ENCODE data around the gene RBM25.

DNA sequence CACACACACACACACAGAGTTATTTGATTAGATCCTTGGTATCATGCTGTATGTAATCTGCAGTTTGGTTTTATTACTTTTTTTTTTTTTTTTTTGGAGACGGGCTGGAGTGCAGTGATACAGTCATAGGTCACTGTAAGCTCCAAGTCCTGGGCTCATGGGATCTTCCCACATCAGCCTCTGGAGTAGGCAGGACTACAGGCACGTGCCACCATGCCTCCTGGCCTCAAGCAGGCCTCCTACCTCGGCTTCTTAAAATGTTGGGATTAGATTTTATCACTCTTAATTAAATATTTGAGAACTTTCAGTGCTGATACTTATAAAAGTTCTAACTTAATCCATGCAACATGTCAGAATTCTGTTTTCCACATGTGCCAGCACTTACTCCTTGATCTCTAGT lies 46.7 kb downstream of the RBM25 start:
- TF ChIP-seq, protein P1, sequence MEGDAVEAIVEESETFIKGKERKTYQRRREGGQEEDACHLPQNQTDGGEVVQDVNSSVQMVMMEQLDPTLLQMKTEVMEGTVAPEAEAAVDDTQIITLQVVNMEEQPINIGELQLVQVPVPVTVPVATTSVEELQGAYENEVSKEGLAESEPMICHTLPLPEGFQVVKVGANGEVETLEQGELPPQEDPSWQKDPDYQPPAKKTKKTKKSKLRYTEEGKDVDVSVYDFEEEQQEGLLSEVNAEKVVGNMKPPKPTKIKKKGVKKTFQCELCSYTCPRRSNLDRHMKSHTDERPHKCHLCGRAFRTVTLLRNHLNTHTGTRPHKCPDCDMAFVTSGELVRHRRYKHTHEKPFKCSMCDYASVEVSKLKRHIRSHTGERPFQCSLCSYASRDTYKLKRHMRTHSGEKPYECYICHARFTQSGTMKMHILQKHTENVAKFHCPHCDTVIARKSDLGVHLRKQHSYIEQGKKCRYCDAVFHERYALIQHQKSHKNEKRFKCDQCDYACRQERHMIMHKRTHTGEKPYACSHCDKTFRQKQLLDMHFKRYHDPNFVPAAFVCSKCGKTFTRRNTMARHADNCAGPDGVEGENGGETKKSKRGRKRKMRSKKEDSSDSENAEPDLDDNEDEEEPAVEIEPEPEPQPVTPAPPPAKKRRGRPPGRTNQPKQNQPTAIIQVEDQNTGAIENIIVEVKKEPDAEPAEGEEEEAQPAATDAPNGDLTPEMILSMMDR (IDR thresholded peaks at IDR 0.05): no peak
- no peak for TF ChIP-seq POLR2A (IDR thresholded peaks at IDR 0.05)

All from body of pancreas (tissue), 4 donors.